GM19438 (cell line): Measurements from ENCODE around the gene SPIRE2.
"Not testable (repeated sequence)": the region's sequence is repeated elsewhere in the genome, so short reads cannot be mapped to it uniquely, and the experiment has no call there.

Experiments
- ATAC-seq: cut with Tn5 transposase; IDR thresholded peaks from one replicate; pipeline ENCODE4 v1.9.1; 2021; ENCODE audit warnings: low read depth; ENCODE audit not compliant: unreplicated experiment

The SPIRE2 gene

GRCh38 chr16:89834813-89835363, 6.6 kb downstream of the SPIRE2 start:
- not testable (repeated sequence) for ATAC-seq

GRCh38 chr16:89836484-89836883, 8.2 kb downstream of the SPIRE2 start:
- ATAC-seq, result not testable (repeated sequence)

GRCh38 chr16:89837014-89837546, 8.8 kb downstream of the SPIRE2 start:
- no peak for ATAC-seq

GRCh38 chr16:89841275-89841674, 13.0 kb downstream of the SPIRE2 start:
- no peak for ATAC-seq

GRCh38 chr16:89842471-89843408, 14.5 kb downstream of the SPIRE2 start:
- ATAC-seq, result no peak

- ATAC-seq, result no peak
These were observed 15.4 kb downstream of the SPIRE2 start for GRCh38 chr16:89843409-89844350.

- no peak for ATAC-seq
These were observed 16.6 kb downstream of the SPIRE2 start for GRCh38 chr16:89844739-89845339.

GRCh38 chr16:89845417-89845816, 17.1 kb downstream of the SPIRE2 start:
- no peak for ATAC-seq

GRCh38 chr16:89847051-89847939, 19.0 kb downstream of the SPIRE2 start:
- no peak for ATAC-seq

- ATAC-seq, result no peak
These were observed 19.6 kb downstream of the SPIRE2 start for GRCh38 chr16:89847940-89848297.

GRCh38 chr16:89848974-89849373, 20.7 kb downstream of the SPIRE2 start:
- ATAC-seq, result no peak

- no peak for ATAC-seq
These were observed 25.2 kb downstream of the SPIRE2 start for GRCh38 chr16:89853306-89853993.

- ATAC-seq, result no peak
These were observed 27.1 kb downstream of the SPIRE2 start for GRCh38 chr16:89855301-89855945.

GRCh38 chr16:89855986-89856385, 27.7 kb downstream of the SPIRE2 start:
- no peak for ATAC-seq

GRCh38 chr16:89858973-89859614, 30.8 kb downstream of the SPIRE2 start:
- no peak for ATAC-seq

- no peak for ATAC-seq
These were observed 31.3 kb downstream of the SPIRE2 start for GRCh38 chr16:89859615-89860007.

GRCh38 chr16:89860747-89861304, 32.6 kb downstream of the SPIRE2 start:
- no peak for ATAC-seq
